SK-N-SH (cell line): ENCODE measurements around the gene KANSL3. TPM values are rescaled to one million over a fixed set of nuclear protein-coding genes. Genes with fewer than 3 reads are reported as not detected.

Experiments
- CTCF ChIA-PET: fragments of 300-600, 350-600 bp; formaldehyde crosslinking; extraction: SDS; loops from one replicate; lab custom pipeline; 2021; lab: Yijun Ruan, JAX
- POLR2A ChIA-PET: fragments of 350-600 bp; sonication (Branson Sonifier 250); formaldehyde crosslinking; extraction: SDS; loops from one replicate; lab custom pipeline; 2020; ENCODE audit warnings: antibody characterized with exemption, inconsistent platforms; lab: Yijun Ruan, JAX
- DNase-seq: peaks from one replicate; pipeline ENCODE4 v3.0.0; 2012
- H2AFZ ChIP-seq: fragments of 200-600 bp; sonication (generic); 2 replicates; pipeline ENCODE4 v1.8.1; 2016; ENCODE audit warnings: antibody characterized with exemption, mild to moderate bottlenecking, low read depth
- H3F3A ChIP-seq: fragments of 200-600 bp; sonication (generic); replicated peaks from 2 replicates; pipeline ENCODE3; 2016; ENCODE audit warnings: antibody characterized with exemption, mild to moderate bottlenecking; ENCODE audit not compliant: insufficient read depth
- H3K27ac ChIP-seq, 2 experiments: fragments of 200-500 bp in 1 of 2; fragments of 200-600 bp in 1 of 2; sonication (Bioruptor generic) in 1 of 2; sonication (generic), shearing (Covaris generic) in 1 of 2; 2 replicates each; pipeline versions ENCODE4 v1.5.1 to v1.6.1; 2014 to 2016; ENCODE audit warnings: low read depth in 2 of 2, inconsistent platforms in 1 of 2, low read length in 1 of 2, mild to moderate bottlenecking in 1 of 2, mixed read lengths in 1 of 2
- H3K27me3 ChIP-seq: fragments of 200-600 bp; sonication (generic), shearing (Covaris generic); 2 replicates; pipeline ENCODE4 v1.6.1; 2016; ENCODE audit warnings: mixed run types; ENCODE audit not compliant: insufficient read depth
- H3K36me3 ChIP-seq, 2 experiments: fragments of 200-500 bp in 1 of 2; fragments of 200-600 bp in 1 of 2; sonication (Bioruptor generic) in 1 of 2; sonication (generic) in 1 of 2; replicated peaks in 1 of 2; 2 replicates each; pipeline versions ENCODE3 to v1.5.1; 2014 to 2016; ENCODE audit warnings: low read length in 1 of 2, mild to moderate bottlenecking in 1 of 2; ENCODE audit not compliant: insufficient read depth in 2 of 2, control insufficient read depth in 1 of 2
- H3K4me1 ChIP-seq, 2 experiments: fragments of 200-500 bp in 1 of 2; fragments of 200-600 bp in 1 of 2; sonication (Bioruptor generic) in 1 of 2; sonication (generic), shearing (Covaris generic) in 1 of 2; 2 replicates each; pipeline versions ENCODE4 v1.5.1 to v1.6.1; 2014 to 2016; ENCODE audit warnings: low read depth in 1 of 2, low read length in 1 of 2, mixed run types in 1 of 2; ENCODE audit not compliant: insufficient read depth in 2 of 2, control insufficient read depth in 1 of 2
- H3K4me2 ChIP-seq: fragments of 200-600 bp; sonication (generic), shearing (Covaris generic); 2 replicates; pipeline ENCODE4 v1.6.1; 2017; ENCODE audit warnings: mixed run types
- H3K4me3 ChIP-seq, 2 experiments: fragments of 200-500 bp in 1 of 2; fragments of 200-600 bp in 1 of 2; sonication (Bioruptor generic) in 1 of 2; sonication (generic), shearing (Covaris generic) in 1 of 2; 2 replicates each; pipeline versions ENCODE4 v1.5.1 to v1.8.1; 2014 to 2016; ENCODE audit warnings: low read depth in 2 of 2, inconsistent platforms in 1 of 2, low read length in 1 of 2, mild to moderate bottlenecking in 1 of 2, mixed read lengths in 1 of 2, moderate library complexity in 1 of 2
- H3K79me2 ChIP-seq: fragments of 200-600 bp; sonication (generic); 2 replicates; pipeline ENCODE4 v1.8.1; 2017; ENCODE audit warnings: mild to moderate bottlenecking; ENCODE audit not compliant: insufficient read depth
- H3K9ac ChIP-seq: fragments of 200-600 bp; sonication (generic); 2 replicates; pipeline ENCODE4 v1.6.1; 2017; ENCODE audit warnings: mixed run types
- H3K9me2 ChIP-seq: fragments of 200-600 bp; sonication (generic); 2 replicates; pipeline ENCODE4 v1.6.1; 2017; ENCODE audit warnings: mixed run types
- H3K9me3 ChIP-seq: fragments of 200-600 bp; sonication (generic); 2 replicates; pipeline ENCODE4 v1.6.1; 2017; ENCODE audit warnings: mixed run types, mild to moderate bottlenecking, moderate library complexity
- H4K20me1 ChIP-seq: fragments of 200-600 bp; sonication (generic); 2 replicates; pipeline ENCODE4 v1.6.1; 2017; ENCODE audit warnings: mild to moderate bottlenecking, mixed run types; ENCODE audit not compliant: insufficient read depth
- CHD2 ChIP-seq: fragments of 150-350 bp; IDR thresholded peaks from 2 replicates; pipeline ENCODE4 v1.6.1; 2018; ENCODE audit warnings: low read length; ENCODE audit not compliant: partially characterized antibody
- CTCF ChIP-seq: fragments of 200-600 bp; sonication (generic); IDR thresholded peaks from 2 replicates; pipeline ENCODE4 v1.6.1; 2017; ENCODE audit warnings: antibody characterized with exemption, mild to moderate bottlenecking, moderate library complexity
- ELF1 ChIP-seq: IDR thresholded peaks from 2 replicates; pipeline ENCODE4 v1.4.0; 2012
- EP300 ChIP-seq, 2 experiments: IDR thresholded peaks; 2 replicates each; pipeline versions ENCODE4 v1.4.0 to v1.6.1; 2012; ENCODE audit warnings: borderline replicate concordance in 1 of 2, low read depth in 1 of 2, low read length in 1 of 2
- EZH2phosphoT487 ChIP-seq: fragments of 200-600 bp; sonication (generic); IDR thresholded peaks from 2 replicates; pipeline ENCODE4 v1.6.1; 2017; ENCODE audit warnings: low read depth, mixed run types, mild to moderate bottlenecking, antibody characterized with exemption, moderate library complexity, borderline replicate concordance
- FOSL2 ChIP-seq: IDR thresholded peaks from 2 replicates; pipeline ENCODE4 v1.4.0; 2012; ENCODE audit warnings: low read depth, mild to moderate bottlenecking, moderate library complexity, borderline replicate concordance
- FOXJ3 ChIP-seq: sonication (generic); formaldehyde crosslinking; IDR thresholded peaks from 2 replicates; pipeline ENCODE4 v1.5.1; 2020; ENCODE audit warnings: mild to moderate bottlenecking, missing genetic modification reagents
- FOXM1 ChIP-seq: IDR thresholded peaks from 2 replicates; pipeline ENCODE4 v1.4.0; 2012; ENCODE audit warnings: low read depth, mild to moderate bottlenecking
- GABPA ChIP-seq: IDR thresholded peaks from 2 replicates; pipeline ENCODE4 v1.4.0; 2012; ENCODE audit warnings: low read depth, mild to moderate bottlenecking
- GATA2 ChIP-seq: sonication (generic); formaldehyde crosslinking; IDR thresholded peaks from 2 replicates; pipeline ENCODE4 v1.5.0; 2020; ENCODE audit warnings: mild to moderate bottlenecking, missing genetic modification reagents
- MEF2A ChIP-seq: IDR thresholded peaks from 2 replicates; pipeline ENCODE4 v1.4.0; 2012; ENCODE audit warnings: low read depth, borderline replicate concordance
- MXI1 ChIP-seq: IDR thresholded peaks from 2 replicates; pipeline ENCODE4 v1.6.1; 2012; ENCODE audit warnings: mild to moderate bottlenecking, low read depth, low read length, improper control_type of control experiment
- POLR2AphosphoS5 ChIP-seq: IDR thresholded peaks from 2 replicates; pipeline ENCODE4 v1.6.1; 2012; ENCODE audit warnings: low read depth, low read length
- RAD21 ChIP-seq: IDR thresholded peaks from 2 replicates; pipeline ENCODE4 v1.6.1; 2012; ENCODE audit warnings: mild to moderate bottlenecking, low read length
- RCOR1 ChIP-seq: fragments of 150-350 bp; IDR thresholded peaks from 2 replicates; pipeline ENCODE4 v1.6.1; 2017; ENCODE audit warnings: antibody characterized with exemption, low read length
- RFX5 ChIP-seq: IDR thresholded peaks from 2 replicates; pipeline ENCODE4 v1.6.1; 2012; ENCODE audit warnings: mild to moderate bottlenecking, improper control_type of control experiment, low read length
- SIN3A ChIP-seq: IDR thresholded peaks from 2 replicates; pipeline ENCODE4 v1.6.1; 2012; ENCODE audit warnings: low read depth, mild to moderate bottlenecking, low read length, moderate library complexity, borderline replicate concordance
- TAF1 ChIP-seq: IDR thresholded peaks from 2 replicates; pipeline ENCODE4 v1.6.1; 2012; ENCODE audit warnings: low read depth, mild to moderate bottlenecking, low read length, moderate library complexity, borderline replicate concordance
- TCF12 ChIP-seq: IDR thresholded peaks from 2 replicates; pipeline ENCODE4 v1.4.0; 2012
- TEAD4 ChIP-seq: IDR thresholded peaks from 2 replicates; pipeline ENCODE4 v1.4.0; 2012; ENCODE audit warnings: mild to moderate bottlenecking, borderline replicate concordance; ENCODE audit not compliant: insufficient read depth
- YY1 ChIP-seq: IDR thresholded peaks from 2 replicates; pipeline ENCODE4 v1.4.0; 2012; ENCODE audit warnings: low read depth, mild to moderate bottlenecking
- ZBTB33 ChIP-seq: IDR thresholded peaks from 2 replicates; pipeline ENCODE4 v1.4.0; 2012; ENCODE audit warnings: low read depth, borderline replicate concordance
- WGBS: methylation state at CpG from one replicate; pipeline ENCODE4 v1.1.6; 2017; ENCODE audit warnings: low lambda C conversion rate; 5-methylcytosine and 5-hydroxymethylcytosine counted together
- polyA plus RNA-seq, 3 experiments: library from polyadenylated mRNA; depleted of rRNA; stranded (reverse); fragments of >200 nt; gene quantifications; 2 replicates each; pipeline ENCODE4 v1.2.3, GENCODE V29; 2012
- TF ChIP-seq, protein P1 (sequence below): IDR thresholded peaks from 2 replicates; pipeline ENCODE4 v1.4.0; 2012; ENCODE audit warnings: low read depth
- TF ChIP-seq, protein P2 (sequence below): fragments of 150-350 bp; IDR thresholded peaks from 2 replicates; pipeline ENCODE4 v1.6.1; 2016; ENCODE audit warnings: mild to moderate bottlenecking, low read depth, low read length

KANSL3 gene
- polyA plus RNA-seq, 1 of the 3 experiments (the other 2 are of a cell fraction), result 10.7 TPM

GRCh38 chr2:96564563-96564962 is 73.5 kb downstream of the KANSL3 start:
- DNase-seq, result no peak
- Histone ChIP-seq H3K9me2 (no peaks in the 10 kb centered on the region), H3K4me1 (no peaks in the 10 kb centered on the region), H3K27me3 (no peaks in the 10 kb centered on the region), H3K36me3 (no peaks in the 10 kb centered on the region), H4K20me1 (no peaks in the 10 kb centered on the region), H3K9me3 (no peaks in the 10 kb centered on the region), H3K4me2 (no peak overlapping the region), H3K9ac (no peak overlapping the region), H3K79me2 (no peaks in the 10 kb centered on the region), H3K27ac (no peak overlapping the region), H3F3A (no peaks in the 10 kb centered on the region), H3K4me3 (no peak overlapping the region), H2AFZ (no peak overlapping the region)
- 63% methylated on average over 3 of the region's 3 CpGs for WGBS
- CTCF ChIA-PET, result interaction anchor here (4.1 kb wide), 1 partner anchor 10 kb away, joined by 34 read pairs; no protein-coding TSS in a partner anchor
- TF ChIP-seq EP300 (IDR thresholded peaks at IDR 0.05; ENCODE audit: borderline replicate concordance in 1 of 2, low read depth in 1 of 2, low read length in 1 of 2) (no peak), CHD2 (no peak), SIN3A (no peak), RFX5 (no peak), MXI1 (no peak), CTCF (no peak), TAF1 (no peak), EZH2phosphoT487 (no peak), RAD21 (no peak), ELF1 (no peak), GATA2 (CRISPR knock-in tag) (no peak), RCOR1 (no peak), FOSL2 (no peak)
- TF ChIP-seq, protein P1, sequence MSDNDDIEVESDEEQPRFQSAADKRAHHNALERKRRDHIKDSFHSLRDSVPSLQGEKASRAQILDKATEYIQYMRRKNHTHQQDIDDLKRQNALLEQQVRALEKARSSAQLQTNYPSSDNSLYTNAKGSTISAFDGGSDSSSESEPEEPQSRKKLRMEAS, result no peak
- TF ChIP-seq, all 33 proteins: peak for 0
- POLR2A ChIA-PET, result no interaction called here

DNA sequence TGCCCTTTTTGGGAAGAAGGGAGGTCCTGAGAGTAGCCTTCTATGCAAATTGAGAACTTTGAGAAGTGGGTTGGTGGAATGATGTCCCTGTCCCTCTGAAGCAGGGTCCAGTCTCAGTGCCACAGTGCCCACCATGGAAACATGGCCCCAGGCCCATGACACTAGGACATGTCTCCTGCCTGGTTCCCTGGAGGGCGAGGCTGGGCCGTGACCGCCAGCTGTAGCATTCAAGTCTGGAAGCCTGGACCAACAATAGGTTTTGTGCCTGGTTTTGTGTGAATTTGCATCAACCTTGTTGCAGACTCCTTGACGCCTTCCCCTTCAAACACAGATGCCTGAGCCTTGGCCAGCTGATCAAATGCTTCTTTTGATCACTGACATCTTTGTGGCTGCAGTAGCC is 74.1 kb downstream of the KANSL3 start:
- H3K9me2 ChIP-seq, result no peaks in the 10 kb centered on the region
- POLR2A ChIA-PET, result no interaction called here
- no peak overlapping the region for H3K9ac ChIP-seq
- H3K79me2 ChIP-seq, result no peaks in the 10 kb centered on the region
- no peak for DNase-seq
- WGBS, result no CpG with 5 or more reads among the region's 4 CpGs
- H3K36me3 ChIP-seq, result no peaks in the 10 kb centered on the region
- no peak overlapping the region for H3K4me2 ChIP-seq
- no peak overlapping the region for H3K4me3 ChIP-seq
- TF ChIP-seq, protein P1, result no peak
- no peak for TF ChIP-seq RFX5
- no peak for TF ChIP-seq MEF2A
- no peak for TF ChIP-seq TEAD4
- TF ChIP-seq, protein P2, sequence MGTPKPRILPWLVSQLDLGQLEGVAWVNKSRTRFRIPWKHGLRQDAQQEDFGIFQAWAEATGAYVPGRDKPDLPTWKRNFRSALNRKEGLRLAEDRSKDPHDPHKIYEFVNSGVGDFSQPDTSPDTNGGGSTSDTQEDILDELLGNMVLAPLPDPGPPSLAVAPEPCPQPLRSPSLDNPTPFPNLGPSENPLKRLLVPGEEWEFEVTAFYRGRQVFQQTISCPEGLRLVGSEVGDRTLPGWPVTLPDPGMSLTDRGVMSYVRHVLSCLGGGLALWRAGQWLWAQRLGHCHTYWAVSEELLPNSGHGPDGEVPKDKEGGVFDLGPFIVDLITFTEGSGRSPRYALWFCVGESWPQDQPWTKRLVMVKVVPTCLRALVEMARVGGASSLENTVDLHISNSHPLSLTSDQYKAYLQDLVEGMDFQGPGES, result no peak
- no peak for TF ChIP-seq FOXJ3 (CRISPR knock-in tag)
- no peak for TF ChIP-seq EZH2phosphoT487
- TF ChIP-seq FOSL2, result no peak
- no peak for TF ChIP-seq ZBTB33
- TF ChIP-seq YY1, result no peak
- TF ChIP-seq ELF1, result no peak
- TF ChIP-seq FOXM1, result no peak
- TF ChIP-seq POLR2AphosphoS5, result no peak
- TF ChIP-seq RAD21, result no peak
- no peak for TF ChIP-seq GABPA
- no peak for TF ChIP-seq TCF12
- TF ChIP-seq, all 33 proteins: peak for 0
- Histone ChIP-seq H3K27ac (no peak overlapping the region), H3K9me3 (no peaks in the 10 kb centered on the region), H2AFZ (no peak overlapping the region), H4K20me1 (no peaks in the 10 kb centered on the region), H3K27me3 (no peaks in the 10 kb centered on the region), H3F3A (no peaks in the 10 kb centered on the region), H3K4me1 (no peaks in the 10 kb centered on the region)
- CTCF ChIA-PET, result interaction anchor here (4.1 kb wide), 1 partner anchor 9 kb away, joined by 34 read pairs; no protein-coding TSS in a partner anchor
